ENCODE results near the gene ELF2. TPM values are rescaled to one million over a fixed set of nuclear protein-coding genes. Genes with fewer than 3 reads are reported as not detected.
A peak's percentile ranks its signal among the peaks of the same experiment; 100 is the strongest.
"Not testable (repeated sequence)": the region's sequence is repeated elsewhere in the genome, so short reads cannot be mapped to it uniquely, and the experiment has no call there.

The ELF2 gene
- total and polyA plus RNA-seq, 2 donors from 2014 or later, result 12.8 to 58.5 TPM

- Histone ChIP-seq H3K27ac (ENCODE audit: low read depth in 2 of 2, low read length in 2 of 2) (peak overlapping the region; percentile 81 to 85), H3K4me1 (ENCODE audit: control insufficient read depth in 2 of 3, insufficient read depth in 2 of 3, low read depth in 1 of 3, low read length in 3 of 3) (peaks cover 3 to 7% (median 5%) of the 10 kb centered on the region in 3 donors), H3K27me3 (ENCODE audit: control insufficient read depth, insufficient read depth, low read length) (no peaks in the 10 kb centered on the region), H3K36me3 (ENCODE audit: control insufficient read depth in 2 of 3, insufficient read depth in 3 of 3, low read length in 3 of 3) (no peaks in the 10 kb centered on the region), H3K9ac (ENCODE audit: low read length in 3 of 3) (peak overlapping the region; percentile 3 to 73 (median 4)), H3K4me3 (ENCODE audit: low read length in 3 of 3) (peak overlapping the region in 2 of 3 donors; percentile 46 to 81), H3K9me3 (ENCODE audit: control insufficient read depth in 2 of 3, insufficient read depth in 1 of 3, low read length in 3 of 3) (no peaks in the 10 kb centered on the region)
- no peak for DNase-seq
- FAIRE-seq, result no peak
- TF ChIP-seq CTCF (IDR thresholded peaks at IDR 0.05; ENCODE audit: borderline replicate concordance, extremely low read depth, insufficient read depth), result no peak
- intact Hi-C loops (cut with DNase I), result no loop called here
Observed at GRCh38 chr4:139014371-139015268, 162.4 kb downstream of the ELF2 start.

GRCh38 chr4:139011225-139011950 lies 165.6 kb downstream of the ELF2 start:
- intact Hi-C loops (cut with DNase I), result no loop called here
- Histone ChIP-seq H3K27ac (ENCODE audit: low read depth in 2 of 2, low read length in 2 of 2) (no peak overlapping the region), H3K9ac (ENCODE audit: low read length in 3 of 3) (no peak overlapping the region), H3K27me3 (ENCODE audit: control insufficient read depth, insufficient read depth, low read length) (no peaks in the 10 kb centered on the region), H3K36me3 (ENCODE audit: control insufficient read depth in 2 of 3, insufficient read depth in 3 of 3, low read length in 3 of 3) (no peaks in the 10 kb centered on the region), H3K4me1 (ENCODE audit: control insufficient read depth in 2 of 3, insufficient read depth in 2 of 3, low read depth in 1 of 3, low read length in 3 of 3) (peaks cover 0 to 5% (median 4%) of the 10 kb centered on the region in 3 donors), H3K9me3 (ENCODE audit: control insufficient read depth in 2 of 3, insufficient read depth in 1 of 3, low read length in 3 of 3) (no peaks in the 10 kb centered on the region), H3K4me3 (ENCODE audit: low read length in 3 of 3) (no peak overlapping the region)
- FAIRE-seq (no peak), DNase-seq (no peak)
- TF ChIP-seq CTCF (IDR thresholded peaks at IDR 0.05; ENCODE audit: borderline replicate concordance, extremely low read depth, insufficient read depth), result no peak

GRCh38 chr4:139009702-139010101 lies 167.3 kb downstream of the ELF2 start:
- no peak overlapping the region for H3K9ac ChIP-seq (ENCODE audit: low read length in 3 of 3)
- TF ChIP-seq CTCF (IDR thresholded peaks at IDR 0.05; ENCODE audit: borderline replicate concordance, extremely low read depth, insufficient read depth), result no peak
- no peaks in the 10 kb centered on the region for H3K27me3 ChIP-seq (ENCODE audit: control insufficient read depth, insufficient read depth, low read length)
- no peak for DNase-seq
- no peaks in the 10 kb centered on the region for H3K36me3 ChIP-seq (ENCODE audit: control insufficient read depth in 2 of 3, insufficient read depth in 3 of 3, low read length in 3 of 3)
- H3K4me3 ChIP-seq (ENCODE audit: low read length in 3 of 3), result no peak overlapping the region
- H3K27ac ChIP-seq (ENCODE audit: low read depth in 2 of 2, low read length in 2 of 2), result no peak overlapping the region
- no peaks in the 10 kb centered on the region for H3K9me3 ChIP-seq (ENCODE audit: control insufficient read depth in 2 of 3, insufficient read depth in 1 of 3, low read length in 3 of 3)
- FAIRE-seq, result no peak
- intact Hi-C loops (cut with DNase I), result no loop called here
- peaks cover 0 to 1% (median under 1%) of the 10 kb centered on the region in 3 donors for H3K4me1 ChIP-seq (ENCODE audit: control insufficient read depth in 2 of 3, insufficient read depth in 2 of 3, low read depth in 1 of 3, low read length in 3 of 3)

- FAIRE-seq; H3K4me3 ChIP-seq (ENCODE audit: low read length in 3 of 3); DNase-seq; H3K27ac ChIP-seq (ENCODE audit: low read depth in 2 of 2, low read length in 2 of 2); H3K9ac ChIP-seq (ENCODE audit: low read length in 3 of 3); H3K9me3 ChIP-seq (ENCODE audit: control insufficient read depth in 2 of 3, insufficient read depth in 1 of 3, low read length in 3 of 3); H3K36me3 ChIP-seq (ENCODE audit: control insufficient read depth in 2 of 3, insufficient read depth in 3 of 3, low read length in 3 of 3); intact Hi-C loops (cut with DNase I); H3K4me1 ChIP-seq (ENCODE audit: control insufficient read depth in 2 of 3, insufficient read depth in 2 of 3, low read depth in 1 of 3, low read length in 3 of 3); H3K27me3 ChIP-seq (ENCODE audit: control insufficient read depth, insufficient read depth, low read length): not testable (repeated sequence)
Observed at GRCh38 chr4:139008278-139008677, 168.7 kb downstream of the ELF2 start.
